NCI-H1048 (cell line): ENCODE measurements around the gene RCAN2.
"Not testable (repeated sequence)": the region's sequence is repeated elsewhere in the genome, so short reads cannot be mapped to it uniquely, and the experiment has no call there.

Experiments used
- DNase-seq: peaks from one replicate; lab custom pipeline; 2025; lab: John Stamatoyannopoulos, UW

RCAN2 gene

GRCh38 chr6:46332448-46332847, 158.8 kb downstream of the RCAN2 start:
- DNase-seq: not testable (repeated sequence)

GRCh38 chr6:46331461-46331860, 159.8 kb downstream of the RCAN2 start:
- no peak for DNase-seq

DNA sequence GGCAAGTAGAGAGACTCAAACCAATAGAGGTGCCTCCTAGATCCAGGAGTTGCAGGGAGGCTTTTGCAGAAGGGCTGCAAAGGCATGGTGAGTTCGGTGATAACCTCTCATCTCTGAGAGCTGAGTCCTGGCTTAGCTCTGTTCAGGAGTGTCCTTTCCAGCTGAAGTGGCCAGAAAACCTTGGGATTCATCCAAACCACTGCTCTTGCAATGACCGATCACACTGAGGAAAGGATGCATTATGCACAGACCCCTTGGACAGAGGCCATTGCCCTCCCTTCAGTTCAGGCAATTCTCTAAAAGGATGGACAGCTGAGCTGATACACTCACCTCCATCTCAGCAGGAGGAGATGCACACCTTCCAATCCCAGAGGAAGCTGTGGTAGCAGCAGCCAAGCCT, 161.7 kb downstream of the RCAN2 start:
- DNase-seq: no peak

DNA sequence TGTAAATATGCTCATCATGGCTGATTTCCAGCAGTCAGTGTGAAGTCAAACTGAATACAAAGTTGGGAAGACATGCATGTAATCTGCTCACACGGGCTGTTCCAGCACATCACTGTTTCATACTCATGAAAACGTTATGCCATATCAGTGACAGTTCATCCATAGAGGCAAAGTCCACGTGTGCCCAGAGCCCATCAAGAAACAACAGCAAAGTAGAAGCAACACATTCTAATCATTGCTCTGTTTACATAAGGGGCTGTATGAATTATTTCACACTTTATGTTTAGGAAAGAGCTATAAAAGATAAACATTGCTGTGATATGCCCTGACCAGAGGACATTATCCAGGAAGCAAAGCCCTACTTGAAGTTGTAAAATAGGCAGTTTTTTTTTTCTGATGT, 163.5 kb downstream of the RCAN2 start:
- no peak for DNase-seq

- DNase-seq: no peak
These were observed 165.4 kb downstream of the RCAN2 start for GRCh38 chr6:46325561-46326530.

DNA sequence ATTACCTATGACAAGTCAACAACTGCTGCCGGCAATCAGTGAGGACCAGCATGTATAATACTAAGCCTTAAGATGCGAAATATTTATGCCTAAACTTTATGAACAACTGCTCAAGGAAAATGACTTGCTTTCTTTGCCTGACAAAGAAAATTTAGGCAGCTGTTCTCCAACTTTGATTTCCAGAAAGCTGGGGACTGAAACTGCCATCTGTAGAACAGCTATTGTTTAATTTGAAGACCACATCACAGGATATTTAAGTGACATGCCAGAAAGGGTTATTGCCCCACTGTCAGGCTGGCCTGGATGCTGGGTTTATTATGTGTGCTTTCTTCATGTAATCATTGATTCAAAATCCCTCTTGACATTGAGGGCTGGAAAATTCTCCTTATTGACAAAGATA, 166.5 kb downstream of the RCAN2 start:
- no peak for DNase-seq

GRCh38 chr6:46323966-46324622, 167.2 kb downstream of the RCAN2 start:
- DNase-seq: no peak

DNA sequence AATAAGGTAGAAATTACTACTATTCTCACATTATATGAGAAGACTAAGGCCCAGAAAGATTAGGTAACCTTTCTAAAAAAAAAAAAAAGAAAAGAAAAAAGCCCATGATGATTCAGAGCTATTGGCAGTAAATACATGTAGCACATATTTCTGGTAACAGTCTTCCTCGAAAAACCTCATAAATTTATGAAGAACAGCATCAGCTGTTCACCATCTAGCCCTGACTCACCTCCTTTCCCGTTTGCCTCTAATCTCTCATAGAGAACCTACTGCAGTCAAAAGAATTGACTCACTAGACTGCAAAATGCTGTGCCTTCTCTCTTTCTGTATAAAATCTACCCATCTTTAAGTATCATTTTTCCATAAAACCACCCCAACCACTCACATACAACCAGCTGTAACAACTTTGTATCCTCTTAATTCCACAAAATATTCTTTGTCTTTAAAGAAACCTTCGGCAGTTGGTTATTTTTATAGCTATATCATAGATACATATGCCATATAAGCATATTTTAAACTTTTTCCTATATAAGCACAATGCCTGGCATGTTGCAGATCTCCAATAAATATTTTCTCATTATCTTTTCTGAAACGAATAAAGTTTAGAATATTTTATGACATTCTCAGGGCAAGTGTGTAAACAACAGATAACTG, 167.8 kb downstream of the RCAN2 start:
- no peak for DNase-seq

- DNase-seq: no peak
These were observed 170.7 kb downstream of the RCAN2 start for GRCh38 chr6:46320505-46320904.

DNA sequence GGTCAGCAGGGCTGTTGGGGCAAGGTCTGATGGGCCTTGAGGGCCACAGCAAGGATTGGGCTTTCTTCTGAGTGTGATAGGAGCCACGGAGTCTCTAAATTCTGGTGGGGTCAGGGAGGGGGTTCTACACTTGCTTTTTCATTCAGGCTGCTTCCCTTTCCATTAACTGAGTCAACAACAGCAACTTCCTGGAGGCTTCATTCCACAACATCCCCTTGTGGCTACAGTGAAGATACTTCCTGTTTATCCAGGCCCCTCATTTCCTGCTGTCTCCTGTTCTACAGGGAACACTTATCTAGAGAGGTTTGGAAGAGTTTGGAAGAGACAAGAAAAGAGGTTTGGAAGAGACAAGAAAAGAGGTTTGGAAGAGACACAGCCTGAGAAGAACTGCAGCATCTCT, 175.7 kb downstream of the RCAN2 start:
- no peak for DNase-seq

DNA sequence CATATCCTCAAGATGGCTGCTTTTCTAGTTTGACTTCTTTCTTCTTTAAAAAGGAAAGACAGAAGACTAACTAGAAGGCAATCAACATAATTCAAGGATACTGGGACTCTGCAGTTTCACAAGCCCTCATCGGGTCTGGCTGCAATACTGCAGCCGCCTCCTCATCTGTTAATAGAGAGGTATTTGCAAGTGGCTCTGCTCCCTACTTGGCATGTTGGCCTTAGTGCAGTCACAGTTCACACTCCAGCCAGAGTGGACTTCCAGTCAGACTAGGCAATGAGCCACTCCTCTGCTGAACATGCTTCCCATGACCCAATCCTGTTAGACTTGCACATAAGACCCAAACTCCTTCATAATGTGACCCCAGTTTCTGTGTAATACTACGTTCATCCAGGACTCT, 178.6 kb downstream of the RCAN2 start:
- no peak for DNase-seq

DNA sequence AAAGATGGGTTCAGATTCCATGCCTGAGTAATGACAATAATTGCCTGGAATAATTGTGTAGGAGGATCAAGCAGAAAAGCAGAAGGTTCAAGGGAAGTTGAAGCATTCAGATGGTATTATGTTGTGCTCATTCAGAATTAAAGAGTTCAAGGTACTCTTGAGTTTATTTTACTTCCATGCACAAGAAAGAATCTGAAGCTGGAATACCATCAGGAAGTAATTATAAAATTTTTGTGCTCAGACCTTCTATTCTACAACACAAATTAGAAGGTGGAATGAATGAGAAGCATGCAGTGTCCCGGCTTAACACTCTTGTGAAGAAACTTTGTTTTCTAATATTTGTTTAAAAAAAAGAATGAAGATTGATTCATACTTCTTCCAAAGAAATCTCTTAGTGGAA, 181.1 kb downstream of the RCAN2 start:
- DNase-seq: no peak

GRCh38 chr6:46306431-46306830, 184.8 kb downstream of the RCAN2 start:
- no peak for DNase-seq

DNA sequence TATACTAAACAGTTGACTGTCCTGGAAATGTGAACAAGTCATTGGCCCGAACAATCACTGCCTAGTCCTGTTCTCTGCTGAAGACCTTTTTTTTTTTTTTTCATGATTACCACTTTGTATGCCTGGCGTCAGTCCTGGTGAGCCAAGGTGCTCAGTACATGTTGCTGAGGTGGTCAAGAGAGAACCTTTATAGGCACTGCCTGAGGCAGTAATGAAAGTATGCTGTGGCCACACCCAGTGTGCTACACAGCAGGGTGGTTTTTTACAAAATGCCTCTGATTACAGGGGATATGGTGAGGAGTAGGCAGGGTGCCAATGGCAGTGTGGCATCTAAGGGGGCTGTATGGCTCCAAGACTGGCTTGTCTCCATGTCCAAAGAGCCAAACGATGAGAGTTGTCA, 185.4 kb downstream of the RCAN2 start:
- DNase-seq: no peak

DNA sequence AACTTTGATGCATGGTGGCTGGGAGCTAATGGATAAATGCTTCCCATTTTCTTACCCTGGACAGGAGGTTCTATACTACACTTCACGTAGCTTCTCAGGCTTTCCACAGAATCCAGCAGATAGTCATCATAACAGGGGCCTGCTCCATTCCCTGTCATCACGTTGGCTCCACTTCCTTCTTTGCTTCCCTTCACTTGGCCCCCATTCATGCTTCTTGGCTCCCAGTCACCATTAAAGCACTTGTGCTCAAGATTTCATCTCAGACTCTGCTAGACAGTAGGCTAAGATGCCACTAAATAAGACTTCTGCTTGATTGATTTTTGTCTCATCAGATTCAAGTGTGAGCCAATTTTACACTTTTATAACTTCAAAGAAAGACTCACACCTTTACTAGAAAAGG, 186.0 kb downstream of the RCAN2 start:
- no peak for DNase-seq

DNA sequence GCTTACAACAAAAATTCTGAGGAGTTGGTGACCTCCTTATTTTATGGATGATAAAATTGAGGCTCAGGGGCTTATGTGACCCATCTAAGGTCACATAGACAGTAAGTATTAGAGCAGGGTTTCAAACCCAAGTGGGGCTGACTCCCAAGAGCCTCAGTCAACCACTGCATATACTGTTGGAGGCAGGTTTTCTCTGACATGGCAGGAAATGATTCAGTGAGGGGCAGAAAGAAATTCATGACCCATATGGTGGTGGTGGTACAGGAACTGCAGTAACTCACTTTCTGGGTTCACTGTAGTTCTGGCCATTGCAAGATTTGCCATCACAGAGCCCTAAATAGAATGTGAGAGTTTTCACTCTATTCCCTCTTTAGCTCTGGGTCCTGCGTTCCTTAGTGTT, 188.4 kb downstream of the RCAN2 start:
- DNase-seq: no peak

GRCh38 chr6:46302176-46302575, 189.1 kb downstream of the RCAN2 start:
- no peak for DNase-seq

- no peak for DNase-seq
These were observed 192.0 kb downstream of the RCAN2 start for GRCh38 chr6:46299253-46299652.

DNA sequence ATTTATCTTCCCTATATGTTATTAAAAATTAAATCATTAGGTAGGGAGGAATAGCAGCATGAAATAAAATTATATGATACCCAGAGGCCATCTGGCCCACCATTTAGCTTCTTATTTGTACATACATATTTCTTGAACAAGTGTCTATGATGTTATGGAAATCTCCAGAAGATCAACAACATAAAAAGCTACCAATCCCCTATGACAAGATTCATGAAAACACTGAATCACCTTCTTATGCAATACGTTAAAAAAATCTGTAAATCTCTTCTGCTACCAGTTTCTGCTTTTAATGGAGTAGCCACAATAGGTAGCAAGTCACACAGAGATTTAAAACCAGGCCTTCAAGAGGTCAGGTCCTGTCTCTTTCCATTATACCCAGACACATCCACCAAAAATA, 194.7 kb downstream of the RCAN2 start:
- no peak for DNase-seq

- no peak for DNase-seq
These were observed 197.5 kb downstream of the RCAN2 start for GRCh38 chr6:46293641-46294316.

- DNase-seq: no peak
These were observed 199.4 kb downstream of the RCAN2 start for GRCh38 chr6:46291880-46292279.

DNA sequence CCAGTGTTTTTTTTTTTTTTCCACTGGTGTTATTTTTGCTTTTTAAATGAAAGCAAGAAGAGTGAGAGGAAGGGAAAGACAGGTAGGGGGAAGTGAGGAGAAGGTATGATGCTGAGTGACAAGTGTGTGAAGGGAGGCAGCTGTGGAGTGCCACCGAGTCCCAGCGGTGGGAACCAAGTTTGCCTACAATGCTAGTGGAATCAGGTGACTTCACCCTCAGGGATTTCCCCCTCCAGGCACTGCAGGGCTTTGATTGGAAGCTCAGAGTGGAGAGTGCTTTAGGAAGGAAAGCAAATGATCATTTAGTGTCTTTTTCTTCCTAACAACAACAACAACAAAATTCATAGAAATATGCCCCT, 200.0 kb downstream of the RCAN2 start:
- no peak for DNase-seq
